Smooth muscle cell (in vitro differentiated cells): Measurements from ENCODE around the gene RPL7A. TPM values are rescaled to one million over a fixed set of nuclear protein-coding genes. Genes with fewer than 3 reads are reported as not detected.

Source experiments
- DNase-seq: peaks from one replicate; lab custom pipeline; 2025; ENCODE audit not compliant: unreplicated experiment; lab: John Stamatoyannopoulos, UW
- H2AFZ ChIP-seq: fragments of 200-600 bp; sonication (generic); 2 replicates; pipeline ENCODE4 v1.6.0; 2016; ENCODE audit warnings: antibody characterized with exemption, low read depth, mild to moderate bottlenecking
- H3F3A ChIP-seq: fragments of 200-600 bp; sonication (generic); 2 replicates; pipeline ENCODE4 v1.6.0; 2017; ENCODE audit warnings: antibody characterized with exemption, low read depth
- H3K27ac ChIP-seq: fragments of 200-600 bp; sonication (generic); 2 replicates; pipeline ENCODE4 v1.5.1; 2016; ENCODE audit warnings: low read depth, mild to moderate bottlenecking
- H3K27me3 ChIP-seq: fragments of 200-600 bp; sonication (generic); 2 replicates; pipeline ENCODE4 v1.6.1; 2016; ENCODE audit warnings: low read depth, mild to moderate bottlenecking
- H3K36me3 ChIP-seq: fragments of 200-600 bp; sonication (generic); 2 replicates; pipeline ENCODE4 v1.5.1; 2016; ENCODE audit warnings: low read depth
- H3K4me1 ChIP-seq: fragments of 200-600 bp; sonication (generic); 2 replicates; pipeline ENCODE4 v1.5.1; 2016; ENCODE audit warnings: low read depth
- H3K4me2 ChIP-seq: fragments of 200-600 bp; sonication (generic); 2 replicates; pipeline ENCODE4 v1.6.0; 2016; ENCODE audit warnings: mild to moderate bottlenecking
- H3K4me3 ChIP-seq: fragments of 200-600 bp; sonication (generic); 2 replicates; pipeline ENCODE4 v1.5.1; 2016; ENCODE audit warnings: mild to moderate bottlenecking
- H3K79me2 ChIP-seq: fragments of 200-600 bp; sonication (generic); 2 replicates; pipeline ENCODE4 v1.6.0; 2016; ENCODE audit warnings: low read depth, mild to moderate bottlenecking
- H3K9ac ChIP-seq: fragments of 200-600 bp; sonication (generic); 2 replicates; pipeline ENCODE4 v1.6.0; 2016; ENCODE audit warnings: low read depth
- H3K9me3 ChIP-seq: fragments of 200-600 bp; sonication (generic); replicated peaks from 2 replicates; pipeline ENCODE4 v1.5.1; 2016; ENCODE audit warnings: low read depth
- H4K20me1 ChIP-seq: fragments of 200-600 bp; sonication (generic); 2 replicates; pipeline ENCODE4 v1.6.0; 2016; ENCODE audit warnings: low read depth
- CTCF ChIP-seq: fragments of 200-600 bp; sonication (generic); IDR thresholded peaks from 2 replicates; pipeline ENCODE4 v1.5.1; 2017; ENCODE audit warnings: borderline replicate concordance, mild to moderate bottlenecking, antibody characterized with exemption; ENCODE audit not compliant: insufficient read depth, poor library complexity, severe bottlenecking
- WGBS: methylation state at CpG from one replicate; pipeline ENCODE4 v1.1.7; 2016; ENCODE audit warnings: low lambda C conversion rate; 5-methylcytosine and 5-hydroxymethylcytosine counted together
- polyA plus RNA-seq: library from polyadenylated mRNA; unstranded; fragments of >200 nt; fragmentation: Nextera tagmentation; extraction: Ambion mirVana; gene quantifications from 2 replicates; pipeline ENCODE4 v1.2.1, GENCODE V29; 2016
- total RNA-seq: library from RNA; depleted of rRNA; stranded (reverse); fragments of >200 nt; gene quantifications from 2 replicates; pipeline ENCODE4 v1.2.3, GENCODE V29; 2014

Gene RPL7A
- total and polyA plus RNA-seq, 2 experiments from 2014 or later, result 372 to 1,254 TPM

DNA sequence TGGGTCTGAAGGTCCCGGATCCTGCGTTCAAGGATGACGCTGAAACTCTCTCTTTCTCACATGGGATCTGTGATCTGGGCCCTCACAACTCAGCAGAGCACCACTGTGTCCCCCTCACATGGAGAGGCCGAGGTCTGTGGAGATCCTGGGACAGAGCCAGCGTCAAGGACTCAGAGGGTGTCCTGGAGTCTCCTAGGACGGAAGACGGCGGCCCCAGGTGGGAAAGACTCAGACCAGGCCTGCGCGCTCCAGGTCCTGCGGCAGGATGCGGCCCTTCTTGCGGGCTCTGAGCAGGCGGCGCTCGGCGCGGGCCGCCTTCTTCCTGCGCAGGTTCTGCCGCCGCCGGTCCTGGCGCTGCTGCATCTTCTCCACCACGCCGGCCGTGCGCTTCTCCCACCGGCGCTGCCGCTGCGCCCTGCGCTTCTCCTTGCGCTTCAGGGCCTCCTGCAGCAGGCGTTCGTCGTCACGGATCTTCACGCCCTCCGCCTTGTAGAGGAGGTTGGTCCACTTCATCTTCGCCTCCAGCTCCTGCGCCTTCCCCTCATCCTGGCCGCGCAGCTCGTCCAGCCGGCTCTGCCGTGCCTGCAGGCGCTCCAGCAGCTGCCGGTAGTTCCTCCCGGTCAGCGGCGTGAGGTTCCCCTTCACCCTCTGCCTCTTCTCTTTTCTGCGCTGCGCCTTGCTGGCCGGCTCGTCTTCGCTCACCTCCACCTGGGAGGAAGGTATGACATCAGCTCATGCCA is 16.2 kb upstream of the RPL7A start:
- 94% methylated on average over 53 of the region's 57 CpGs for WGBS
- peaks cover 21% of the 10 kb centered on the region for H3K79me2 ChIP-seq
- no peaks in the 10 kb centered on the region for H3K36me3 ChIP-seq
- no peaks in the 10 kb centered on the region for H3K9me3 ChIP-seq
- peaks cover 7% of the 10 kb centered on the region for H3K4me1 ChIP-seq
- H3K9ac ChIP-seq, result no peak overlapping the region
- no peak overlapping the region for H3K4me2 ChIP-seq
- DNase-seq, result no peak
- peaks cover 7% of the 10 kb centered on the region for H3F3A ChIP-seq
- no peak overlapping the region for H2AFZ ChIP-seq
- no peak overlapping the region for H3K27ac ChIP-seq
- H4K20me1 ChIP-seq, result peaks cover 16% of the 10 kb centered on the region
- no peaks in the 10 kb centered on the region for H3K27me3 ChIP-seq
- TF ChIP-seq CTCF, result no peak
- H3K4me3 ChIP-seq, result no peak overlapping the region

DNA sequence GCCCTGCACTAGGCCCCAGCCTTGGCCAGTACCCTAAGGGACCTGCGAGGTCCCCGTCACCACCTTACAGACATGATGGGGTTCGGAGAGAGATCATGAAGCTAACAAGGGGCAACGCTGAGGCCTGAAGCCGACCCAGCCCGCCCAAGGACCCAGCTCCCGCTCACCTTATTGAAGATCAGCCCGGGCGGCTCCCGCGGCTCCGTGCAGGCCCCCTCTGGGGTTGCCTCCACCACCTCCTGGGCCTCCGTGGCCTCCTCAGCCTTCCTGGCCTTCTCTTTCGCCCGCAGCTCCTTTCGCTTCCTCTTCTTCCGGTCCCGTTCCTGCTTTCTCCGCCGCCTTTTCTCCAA is 15.7 kb upstream of the RPL7A start:
- no peak overlapping the region for H3K4me3 ChIP-seq
- no peak overlapping the region for H3K27ac ChIP-seq
- H3K4me2 ChIP-seq, result no peak overlapping the region
- no peak for DNase-seq
- no peaks in the 10 kb centered on the region for H3K9me3 ChIP-seq
- H3K79me2 ChIP-seq, result peaks cover 21% of the 10 kb centered on the region
- H3K9ac ChIP-seq, result no peak overlapping the region
- peaks cover 7% of the 10 kb centered on the region for H3K4me1 ChIP-seq
- 91% methylated on average over 14 of the region's 20 CpGs for WGBS
- H2AFZ ChIP-seq, result no peak overlapping the region
- H4K20me1 ChIP-seq, result peaks cover 16% of the 10 kb centered on the region
- no peaks in the 10 kb centered on the region for H3K27me3 ChIP-seq
- H3K36me3 ChIP-seq, result no peaks in the 10 kb centered on the region
- no peak for TF ChIP-seq CTCF
- H3F3A ChIP-seq, result peaks cover 7% of the 10 kb centered on the region

- Histone ChIP-seq H2AFZ (no peak overlapping the region), H3K4me1 (peaks cover 7% of the 10 kb centered on the region), H3K4me2 (no peak overlapping the region), H3F3A (peaks cover 7% of the 10 kb centered on the region), H3K9ac (no peak overlapping the region), H3K36me3 (no peaks in the 10 kb centered on the region), H3K4me3 (no peak overlapping the region), H3K27ac (no peak overlapping the region), H3K79me2 (peaks cover 21% of the 10 kb centered on the region), H3K27me3 (no peaks in the 10 kb centered on the region), H4K20me1 (peaks cover 16% of the 10 kb centered on the region), H3K9me3 (no peaks in the 10 kb centered on the region)
- DNase-seq, result no peak
- TF ChIP-seq CTCF, result no peak
- 96% methylated on average over 11 of the region's 11 CpGs for WGBS
These were observed 15.0 kb upstream of the RPL7A start for GRCh38 chr9:133333011-133333410.

DNA sequence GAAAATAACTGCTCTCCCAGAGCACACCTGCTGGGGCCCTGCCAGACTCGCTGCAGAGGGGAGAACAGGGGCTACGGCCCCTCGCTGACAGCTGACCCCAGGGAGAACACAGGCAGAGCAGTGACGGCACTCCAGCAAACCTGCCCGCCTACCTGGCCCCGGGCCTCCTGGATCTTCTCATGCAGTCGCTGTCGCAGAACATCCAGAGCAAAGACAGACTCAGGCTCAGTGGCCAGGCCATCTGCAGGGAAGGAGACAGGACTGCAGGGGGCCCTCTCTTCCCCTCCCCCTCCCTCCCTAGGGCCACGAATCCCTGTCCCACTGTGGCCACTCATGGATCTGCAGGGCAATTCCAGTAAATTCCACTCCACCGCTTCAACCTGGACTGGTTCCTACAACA is 14.5 kb upstream of the RPL7A start:
- peaks cover 21% of the 10 kb centered on the region for H3K79me2 ChIP-seq

More for the DNA sequence above, 14.5 kb upstream of the RPL7A start:
- no peak overlapping the region for H3K27ac ChIP-seq
- H3K27me3 ChIP-seq, result no peaks in the 10 kb centered on the region
- H3K9ac ChIP-seq, result no peak overlapping the region
- H2AFZ ChIP-seq, result no peak overlapping the region
- no peak overlapping the region for H3K4me3 ChIP-seq
- peaks cover 16% of the 10 kb centered on the region for H4K20me1 ChIP-seq
- TF ChIP-seq CTCF, result no peak
- peaks cover 7% of the 10 kb centered on the region for H3K4me1 ChIP-seq
- no peaks in the 10 kb centered on the region for H3K36me3 ChIP-seq
- H3K4me2 ChIP-seq, result no peak overlapping the region
- 96% methylated on average over 10 of the region's 10 CpGs for WGBS
- H3F3A ChIP-seq, result peaks cover 7% of the 10 kb centered on the region
- H3K9me3 ChIP-seq, result no peaks in the 10 kb centered on the region
- DNase-seq, result no peak
